Stimulated activated CD8-positive, alpha-beta memory T cell treated with anti-CD3 and anti-CD28 coated beads, Interleukin-15, amount 100 ng/mL, for 4 hours (primary cell): Measurements from ENCODE around the gene MYBPH.

Source experiments
- DNase-seq, 2 donors: peaks; one replicate each; pipeline ENCODE4 v3.0.0-alpha.2; 2020; ENCODE audit warnings: low read depth in 2 of 2

MYBPH gene

DNA sequence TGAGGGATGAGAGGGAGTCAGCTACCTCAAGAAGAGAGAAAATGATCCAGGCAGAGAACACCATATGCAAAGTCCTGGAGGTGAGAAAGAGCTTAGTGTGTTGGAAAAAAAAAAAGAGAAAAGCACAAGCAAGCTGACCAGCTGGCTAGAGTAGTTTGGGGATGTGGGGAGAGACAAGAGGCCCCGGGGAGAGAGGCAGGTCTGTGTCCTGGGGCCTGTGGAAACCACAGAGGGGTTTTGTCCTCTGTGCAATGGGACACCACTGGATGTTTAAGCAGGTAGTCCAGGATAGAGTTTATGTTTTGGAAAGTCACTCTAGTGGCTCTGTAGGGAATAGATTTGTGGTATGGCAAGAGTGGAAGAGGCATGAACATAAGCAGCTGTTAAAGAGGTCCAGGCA, 25.3 kb upstream of the MYBPH start:
- DNase-seq = no peak

DNA sequence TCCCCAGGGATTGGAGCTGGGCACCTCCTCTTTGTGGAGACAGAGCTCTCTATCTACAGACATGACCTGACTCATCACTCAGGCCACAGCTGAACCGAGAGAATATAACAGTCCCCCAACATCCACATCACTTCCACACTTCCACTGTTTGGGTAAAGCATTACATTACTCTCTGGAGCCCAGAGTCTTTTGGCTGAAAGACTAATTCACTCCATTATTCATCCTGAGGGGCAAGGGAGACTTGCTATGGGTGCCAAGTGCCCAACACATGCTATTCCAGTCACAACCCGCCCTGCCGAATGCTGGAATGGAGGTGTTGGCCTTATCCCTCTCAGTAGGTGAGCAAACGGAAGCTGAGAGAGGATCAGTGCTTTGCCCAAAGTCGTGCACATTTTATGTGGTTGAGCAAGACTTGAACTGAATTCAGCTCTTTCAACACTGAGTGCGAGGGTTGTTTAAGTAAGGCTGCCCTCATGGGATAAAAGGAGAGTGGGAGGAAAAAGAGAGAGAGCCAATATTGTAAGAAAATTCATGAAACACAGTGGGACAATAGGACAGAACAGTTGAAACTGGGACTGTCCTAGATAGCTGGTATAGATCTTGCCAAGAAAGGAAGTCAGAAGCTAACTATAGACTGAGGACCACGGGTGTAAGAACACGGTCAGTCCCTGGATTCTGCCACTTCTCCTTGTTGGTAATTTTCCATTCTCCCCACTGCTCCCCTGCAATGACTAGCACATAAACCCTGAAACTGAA, 24.4 kb upstream of the MYBPH start:
- DNase-seq = no peak

DNA sequence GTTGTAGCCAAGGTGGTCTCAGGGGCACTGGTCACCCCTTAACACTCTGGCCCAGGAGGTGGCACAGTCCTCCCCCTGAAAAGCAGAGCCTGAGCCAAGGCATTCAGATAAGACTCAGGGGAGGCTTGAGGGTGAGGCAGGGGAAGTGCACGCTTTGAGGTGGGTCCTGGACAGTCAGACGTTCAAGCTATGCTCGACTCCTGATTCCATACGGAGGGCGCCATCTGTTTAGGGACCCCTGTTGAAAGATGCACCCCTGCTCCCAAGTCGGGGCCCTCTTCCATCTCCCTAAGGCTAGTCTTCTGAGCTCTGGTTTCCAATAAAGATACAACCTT, 23.8 kb upstream of the MYBPH start:
- DNase-seq = no peak

- DNase-seq = no peak
Observed at GRCh38 chr1:203199002-203199401, 23.4 kb upstream of the MYBPH start.

GRCh38 chr1:203197625-203198024, 22.0 kb upstream of the MYBPH start:
- no peak for DNase-seq

- no peak for DNase-seq
Observed at GRCh38 chr1:203196371-203196770, 20.7 kb upstream of the MYBPH start.

DNA sequence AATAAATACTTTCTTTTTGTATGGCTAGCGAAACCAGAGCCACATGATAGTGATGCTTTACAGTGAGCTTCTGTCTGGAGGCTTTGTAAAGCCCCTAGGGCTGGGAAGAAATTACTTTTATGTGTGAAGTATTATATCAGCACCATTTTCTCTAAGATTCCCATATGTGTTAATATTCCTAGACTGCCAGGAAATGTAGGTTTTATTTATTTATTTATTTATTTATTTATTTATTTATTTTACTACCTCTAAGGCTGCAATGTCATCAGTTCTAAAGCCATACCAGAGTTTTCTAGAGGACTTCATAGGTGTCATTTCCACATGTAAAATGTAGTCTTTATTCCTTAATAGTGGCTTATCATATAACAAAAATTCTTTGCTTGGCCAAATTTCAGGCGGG, 15.3 kb upstream of the MYBPH start:
- no peak for DNase-seq

- DNase-seq = no peak
Observed at GRCh38 chr1:203189951-203190352, 14.3 kb upstream of the MYBPH start.

- DNase-seq = no peak
Observed at GRCh38 chr1:203188686-203189232, 13.1 kb upstream of the MYBPH start.

DNA sequence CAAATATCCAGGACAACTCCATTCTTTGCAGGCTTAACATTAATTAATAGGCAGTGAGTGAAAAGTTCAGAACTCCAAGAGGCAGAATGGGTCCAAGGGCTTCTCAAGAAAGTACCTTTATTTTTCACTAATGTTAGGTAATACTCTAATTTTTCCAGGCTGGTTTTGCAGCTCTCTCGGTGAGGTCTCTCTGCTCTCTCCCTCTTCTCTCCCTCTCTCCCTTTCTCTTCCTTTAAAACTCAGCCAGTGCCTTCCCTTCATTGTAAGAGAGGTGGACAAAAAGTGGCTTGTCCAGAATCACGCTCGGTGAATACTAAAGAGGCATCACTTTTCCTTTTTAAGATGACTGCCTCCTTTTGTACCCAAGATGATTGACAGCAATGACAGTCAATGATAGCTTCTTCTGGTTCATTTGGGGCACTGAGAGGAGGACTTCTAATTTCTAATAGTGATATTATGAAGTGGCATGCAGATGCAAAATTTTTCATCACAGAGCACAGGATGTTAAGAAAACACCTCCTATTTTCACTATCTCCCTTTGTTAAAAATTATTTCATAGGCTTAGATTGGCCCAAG, 12.2 kb upstream of the MYBPH start:
- DNase-seq = no peak

GRCh38 chr1:203187304-203187685, 11.7 kb upstream of the MYBPH start:
- no peak for DNase-seq

DNA sequence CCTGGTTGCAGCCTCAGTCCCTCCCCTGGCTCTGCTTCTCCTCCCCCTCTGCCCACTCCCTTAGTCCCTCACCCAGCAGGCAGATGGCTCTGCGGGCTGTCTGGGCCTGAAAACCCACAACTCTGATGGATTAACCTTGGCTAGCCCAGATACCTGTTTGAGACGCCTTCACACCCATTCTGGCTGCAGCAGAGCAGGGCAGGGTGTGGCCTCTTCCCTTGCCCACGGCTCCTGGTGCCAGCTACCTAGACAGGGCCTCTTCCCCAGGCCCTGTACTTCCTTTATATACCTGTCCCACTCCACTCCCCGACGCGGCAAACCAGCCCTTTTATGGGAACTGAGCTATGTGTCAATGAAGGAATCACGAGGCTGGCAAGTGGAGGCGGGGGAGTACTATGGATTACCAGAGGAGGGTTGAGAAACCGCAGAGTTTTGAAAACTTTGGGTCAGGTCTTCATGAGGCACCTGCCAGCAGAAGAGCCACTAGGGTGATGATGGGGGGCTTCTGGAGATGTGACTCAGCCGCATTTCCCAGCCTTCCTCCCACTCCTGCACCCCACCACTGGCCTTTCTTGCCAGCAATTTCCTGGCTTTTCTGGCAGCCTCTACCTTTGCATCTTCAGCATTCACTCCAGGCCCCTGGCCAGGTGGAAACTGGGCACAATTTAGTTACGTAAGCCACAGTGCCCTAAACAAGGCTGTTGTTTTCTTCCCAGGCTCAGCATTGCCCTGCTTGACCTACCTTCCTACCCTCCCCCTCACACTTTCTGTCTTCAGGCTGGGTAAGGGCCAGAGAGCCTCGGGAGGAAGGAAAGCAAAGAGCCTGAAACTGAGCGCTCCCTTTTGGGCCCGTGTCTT, 11.0 kb upstream of the MYBPH start, which contains the start of gene CHI3L1:
Gene CHI3L1 (minus strand): TSS at position 259 of the 858 bp plus-strand sequence. CDS start 81 bp downstream, at position 178.
- DNase-seq = no peak

DNA sequence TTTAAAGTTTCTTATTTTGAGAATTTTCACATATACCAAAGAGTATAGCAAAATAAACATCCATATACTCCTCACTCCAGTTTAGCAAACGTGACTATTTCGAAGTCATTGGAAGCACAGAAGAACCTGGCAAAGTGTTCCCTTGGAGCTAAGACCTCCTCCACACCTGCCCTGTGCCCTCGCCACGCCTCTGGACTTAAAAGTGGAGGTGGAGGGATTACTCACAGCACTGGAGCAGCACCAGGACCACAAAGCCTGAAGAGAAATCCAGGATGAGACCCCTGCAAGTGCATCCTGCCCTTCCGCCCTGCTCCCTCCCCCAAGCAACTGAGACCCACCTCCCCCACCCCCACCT, 10.4 kb upstream of the MYBPH start:
- no peak for DNase-seq

DNA sequence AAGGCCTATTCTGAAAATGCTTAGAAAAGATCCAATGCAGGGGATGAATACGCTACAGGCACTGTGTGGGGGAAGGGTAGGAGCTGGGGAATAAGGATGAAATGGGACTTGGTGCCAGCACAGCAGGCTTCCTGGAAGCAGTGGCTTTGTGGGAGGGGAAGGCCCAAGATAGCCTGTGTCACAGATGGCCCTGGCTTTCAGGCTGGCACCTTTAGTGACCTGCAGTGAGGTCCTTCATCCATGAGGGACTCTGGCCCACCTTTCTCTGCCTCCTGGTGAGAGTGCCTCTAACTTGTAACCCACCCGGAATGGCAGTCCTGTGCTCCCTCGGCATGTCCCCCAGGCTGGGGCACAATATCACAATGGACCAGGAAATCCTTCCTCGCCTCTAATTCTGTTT, 10.0 kb upstream of the MYBPH start:
- DNase-seq = no peak

GRCh38 chr1:203185061-203185461, 9.4 kb upstream of the MYBPH start:
- DNase-seq = no peak

DNA sequence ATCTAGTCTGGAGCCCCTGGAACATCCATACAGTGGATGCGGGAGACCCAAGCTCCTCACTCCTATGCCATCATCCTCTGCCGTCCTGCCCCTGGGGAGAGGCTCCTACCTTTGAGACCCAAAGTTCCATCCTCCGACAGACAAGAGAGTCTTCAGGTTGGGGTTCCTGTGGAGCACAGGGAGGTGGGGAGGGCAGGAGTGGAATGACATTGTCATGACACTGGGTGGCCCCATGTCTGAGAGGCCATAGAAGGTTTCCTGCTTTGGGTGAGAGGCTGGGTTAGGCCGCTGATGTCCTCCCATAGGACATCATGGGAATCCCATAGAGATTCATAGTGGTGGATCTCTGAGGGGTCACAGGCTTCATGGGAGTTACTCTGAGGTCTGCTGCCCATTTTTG, 8.8 kb upstream of the MYBPH start:
- no peak for DNase-seq

DNA sequence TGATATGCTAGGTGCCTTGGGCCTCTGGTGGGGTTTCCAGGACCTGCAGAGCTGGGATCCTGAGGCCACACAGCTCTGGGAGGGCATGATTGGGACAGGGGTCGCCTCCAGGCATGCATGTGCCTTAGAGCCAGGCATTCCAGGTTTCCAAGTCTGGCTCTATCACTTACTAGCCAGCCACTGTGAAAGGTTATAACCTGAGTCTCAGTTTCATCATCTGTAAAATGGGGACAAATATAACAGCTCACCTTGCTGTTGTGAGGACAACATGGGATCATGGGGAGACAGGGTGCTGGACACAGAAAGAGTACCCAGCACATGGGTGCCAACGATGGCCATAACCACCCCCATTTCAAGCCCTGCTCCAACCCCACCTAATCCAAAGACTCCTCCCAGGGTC, 8.2 kb upstream of the MYBPH start:
- DNase-seq = no peak

GRCh38 chr1:203182387-203182953, 6.8 kb upstream of the MYBPH start:
- no peak for DNase-seq

- no peak for DNase-seq
Observed at GRCh38 chr1:203181586-203182386, 6.2 kb upstream of the MYBPH start.

DNA sequence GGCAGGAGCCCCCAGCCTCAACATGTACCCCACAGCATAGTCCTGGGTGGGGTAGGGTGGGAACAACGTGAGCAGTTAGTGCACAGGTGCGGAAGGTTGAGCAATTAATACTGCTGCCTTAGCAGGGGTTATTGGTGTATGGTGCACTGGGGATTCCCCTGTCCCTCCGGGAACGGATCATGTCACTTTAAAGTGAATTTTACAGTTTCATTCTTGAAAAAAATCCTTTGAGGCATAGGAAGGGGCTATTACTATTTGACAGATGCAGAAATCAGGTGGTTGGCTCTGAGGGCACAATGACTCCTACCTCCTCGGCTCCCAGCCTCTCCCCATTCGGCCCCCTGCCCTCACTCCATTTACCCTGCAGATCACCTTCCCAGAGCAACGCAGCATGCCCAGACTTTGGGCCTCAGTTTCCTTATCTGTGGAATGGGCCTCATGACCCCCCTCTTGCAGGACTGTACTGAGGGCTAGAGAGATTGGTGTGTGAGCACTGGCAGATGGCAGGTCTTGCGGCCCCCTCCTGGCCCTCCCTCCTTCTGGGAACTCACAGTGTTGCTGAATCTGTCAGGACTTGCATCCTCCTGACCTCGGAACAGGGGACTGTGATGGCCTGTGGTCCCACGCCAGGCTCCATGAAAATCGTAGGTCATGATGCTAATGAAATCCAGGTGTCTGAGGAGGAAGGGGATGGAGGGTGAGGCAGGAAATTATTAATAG, 5.1 kb upstream of the MYBPH start:
- no peak for DNase-seq

DNA sequence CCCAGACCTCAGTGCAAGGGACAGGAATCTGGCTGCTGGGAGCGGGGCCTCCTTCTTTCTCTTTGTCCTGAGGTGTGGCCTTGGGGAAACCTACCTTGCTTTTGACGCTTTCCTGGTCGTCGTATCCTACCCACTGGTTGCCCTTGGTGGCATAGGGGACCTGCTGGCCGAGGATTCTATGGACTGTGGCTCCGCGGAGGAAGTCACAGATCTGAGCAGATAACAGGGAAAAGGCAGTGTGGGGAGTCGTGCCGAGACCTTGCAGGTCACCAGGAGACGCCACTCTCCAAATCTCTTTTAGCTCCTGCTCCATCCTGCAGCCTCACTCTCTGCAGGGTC, 4.0 kb upstream of the MYBPH start:
- DNase-seq = no peak
